ENCODE measurements around the gene YTHDC1.
"Not testable (repeated sequence)": the region's sequence is repeated elsewhere in the genome, so short reads cannot be mapped to it uniquely, and the experiment has no call there.

Gene YTHDC1

DNA sequence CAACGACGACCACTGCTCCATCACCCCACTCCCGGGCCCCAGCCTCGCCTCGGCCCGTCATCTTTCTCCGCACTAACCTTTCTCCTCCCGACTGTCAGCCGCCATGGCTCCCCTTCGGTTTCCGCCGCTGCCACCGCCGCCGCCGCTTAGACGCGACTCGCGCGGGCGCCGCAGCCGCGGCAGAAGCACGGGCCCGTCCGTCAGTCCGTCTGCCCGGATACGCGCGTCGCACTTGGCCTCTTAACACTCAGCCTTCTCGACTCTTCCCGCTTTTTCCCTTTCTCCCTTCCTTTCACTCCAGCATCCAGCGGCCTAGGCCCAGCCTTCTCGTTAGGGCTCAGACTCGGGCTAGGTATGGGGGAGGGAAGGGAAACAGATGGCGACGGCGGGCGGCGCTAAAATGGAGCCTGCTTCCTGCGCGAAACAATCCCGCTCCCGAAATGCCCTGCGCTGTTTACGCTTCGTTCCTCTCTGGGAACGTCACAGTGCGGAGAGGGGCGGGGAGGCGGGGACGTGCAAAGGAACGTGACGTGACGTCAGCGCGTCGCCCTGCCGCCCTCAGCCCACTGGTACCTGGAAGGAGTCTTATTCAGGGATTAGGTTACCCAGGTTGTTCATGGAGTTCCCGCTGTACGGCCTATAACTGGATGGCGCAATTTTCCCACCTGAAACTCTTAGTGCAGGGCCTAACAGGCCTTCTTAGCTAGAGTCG lies at the start of gene YTHDC1:
TSS of gene YTHDC1 (minus strand) at position 442 of the 712 bp plus-strand sequence. CDS start at position 105, 337 bp downstream.
- DNase-seq (ENCODE audit: low read depth) = peak; percentile 96

DNA sequence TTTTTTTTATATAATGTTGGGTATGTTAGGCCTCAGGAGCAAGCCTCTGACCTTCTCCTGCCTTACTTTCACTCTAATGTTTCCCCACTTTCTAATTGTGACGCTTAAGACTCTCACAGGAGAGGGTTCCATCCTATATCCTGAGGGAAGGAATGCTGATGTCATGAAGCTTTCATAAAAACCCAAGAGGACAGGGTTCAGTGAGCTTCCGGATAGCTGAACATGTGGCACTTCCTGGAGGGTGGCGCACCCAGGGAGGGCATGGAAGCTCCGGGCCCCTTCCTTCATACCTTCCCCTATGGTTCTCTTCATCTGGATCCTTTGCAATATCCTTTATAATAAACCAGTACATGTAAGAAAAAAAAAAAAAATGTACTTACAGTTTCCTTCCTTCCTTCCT lies 49.4 kb upstream of the YTHDC1 start:
- DNase-seq (ENCODE audit: low read depth) = no peak

DNA sequence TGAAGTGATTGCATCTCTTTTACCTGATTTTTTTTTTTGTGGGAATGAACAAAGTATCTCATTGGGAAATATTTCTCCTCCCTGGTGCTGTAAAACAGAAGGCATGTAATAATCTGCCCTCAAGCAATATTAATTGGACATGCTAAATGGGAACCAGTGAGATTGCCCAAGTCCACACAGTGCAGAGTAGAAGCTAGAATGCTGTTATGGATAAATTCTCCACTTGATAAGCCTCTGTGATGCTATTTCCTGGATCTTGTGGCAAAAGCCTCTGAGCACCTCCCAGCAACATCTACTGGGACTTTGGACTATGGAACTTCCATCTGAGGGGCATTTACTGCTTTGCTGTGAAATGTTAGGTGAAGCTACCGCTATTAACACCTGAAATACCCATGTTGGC lies 46.9 kb upstream of the YTHDC1 start:
- no peak for DNase-seq (ENCODE audit: low read depth)

DNA sequence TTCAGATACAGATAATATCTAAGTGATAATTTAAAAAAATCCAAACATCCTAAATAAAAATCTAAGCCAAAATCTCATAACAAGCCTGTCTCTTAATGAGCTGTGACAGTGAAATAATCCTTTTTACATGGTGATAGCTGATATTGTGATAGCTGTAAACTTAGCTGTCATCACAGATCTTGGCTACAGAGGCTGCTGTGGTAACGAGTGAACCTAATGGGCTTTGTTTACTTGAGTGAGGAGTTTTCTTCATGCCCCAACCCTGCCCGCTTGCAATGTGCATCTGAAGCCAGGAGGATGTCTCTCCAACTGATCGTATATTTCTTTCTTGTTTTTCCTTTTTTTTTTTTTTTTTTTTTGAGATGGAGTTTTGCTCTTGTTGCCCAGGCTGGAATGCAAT lies 41.5 kb upstream of the YTHDC1 start:
- DNase-seq (ENCODE audit: low read depth) = no peak

DNA sequence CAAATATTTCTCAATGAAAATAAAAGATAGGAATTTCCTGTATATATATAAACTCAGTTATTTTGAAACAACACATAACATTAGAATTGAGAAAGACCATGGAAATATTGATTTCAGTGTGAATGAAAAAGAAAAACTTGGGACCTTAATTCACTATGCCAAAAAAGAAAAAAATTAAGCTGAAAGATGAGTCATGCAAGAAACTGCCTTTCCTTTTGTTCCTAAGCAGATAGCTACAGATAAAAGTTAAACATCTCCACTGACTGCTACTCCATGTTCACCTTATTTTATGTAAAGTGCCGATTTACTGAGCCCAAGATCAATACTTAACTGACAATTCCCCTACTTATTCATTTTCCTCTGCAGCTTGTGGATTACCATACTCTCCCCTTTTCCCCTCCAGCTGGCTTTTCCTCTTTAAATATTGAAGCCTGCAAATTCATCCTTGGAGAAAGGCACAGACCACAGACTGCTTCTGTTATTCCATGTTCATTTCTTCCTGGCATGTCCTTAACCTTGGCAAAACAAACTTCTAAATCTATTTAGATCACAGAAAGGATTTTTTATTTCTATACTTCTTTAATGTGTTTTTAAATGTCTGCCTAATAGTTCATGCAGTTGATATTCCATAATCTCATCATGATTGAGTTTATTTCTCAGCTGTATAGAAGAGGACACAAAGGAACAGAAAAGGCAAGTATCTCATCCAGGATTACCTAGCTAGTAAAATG lies 40.5 kb upstream of the YTHDC1 start:
- no peak for DNase-seq (ENCODE audit: low read depth)

DNA sequence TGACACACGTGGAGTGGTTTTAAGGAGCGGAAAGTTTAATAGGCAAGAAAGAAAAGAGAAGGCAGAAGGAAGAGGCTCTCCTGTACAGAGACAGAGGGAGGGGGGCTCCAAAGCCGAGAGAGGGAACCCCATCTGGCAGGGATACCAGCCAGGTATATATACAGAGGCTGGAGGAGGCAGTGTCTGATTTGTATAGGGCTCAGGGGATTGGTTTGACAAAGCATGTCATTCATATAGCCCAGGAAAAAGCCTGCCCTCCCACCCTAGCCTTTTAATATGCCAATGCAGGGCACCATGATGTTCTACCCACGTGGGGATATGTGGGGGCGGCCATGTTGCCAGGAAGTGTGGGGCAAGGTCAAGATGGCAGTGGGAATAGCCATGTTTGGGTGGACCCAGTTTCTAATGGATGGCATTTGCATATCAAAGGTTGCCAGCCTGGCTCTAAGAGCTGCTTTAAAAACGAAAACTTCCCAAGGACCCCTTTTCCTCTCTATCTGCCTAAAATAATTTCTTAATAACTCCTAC lies 39.6 kb upstream of the YTHDC1 start:
- not testable (repeated sequence) for DNase-seq (ENCODE audit: low read depth)

DNA sequence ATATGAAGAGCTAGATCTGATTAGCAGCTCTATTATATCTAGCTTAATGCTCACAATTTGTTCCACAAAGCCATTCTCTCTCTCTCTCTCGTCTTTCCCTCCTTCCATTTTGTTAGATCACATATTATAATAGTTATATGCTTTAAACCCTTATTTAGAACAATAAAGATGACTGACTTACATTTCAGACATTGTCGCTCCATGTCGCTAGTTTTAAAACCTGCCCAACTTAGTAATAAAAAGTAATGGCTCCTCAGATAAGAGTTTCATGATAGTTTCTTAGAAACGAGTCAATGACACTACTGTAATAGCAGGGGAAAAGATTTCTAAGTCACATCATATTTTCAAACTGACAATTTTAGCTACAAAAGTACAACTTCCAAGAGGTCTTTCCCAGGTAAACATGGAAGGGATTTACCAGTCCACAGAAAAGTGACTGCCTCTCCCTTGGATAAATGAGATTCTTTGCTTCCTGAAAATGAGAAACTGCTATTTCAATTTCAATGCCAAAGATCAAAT lies 38.5 kb upstream of the YTHDC1 start:
- no peak for DNase-seq (ENCODE audit: low read depth)

DNA sequence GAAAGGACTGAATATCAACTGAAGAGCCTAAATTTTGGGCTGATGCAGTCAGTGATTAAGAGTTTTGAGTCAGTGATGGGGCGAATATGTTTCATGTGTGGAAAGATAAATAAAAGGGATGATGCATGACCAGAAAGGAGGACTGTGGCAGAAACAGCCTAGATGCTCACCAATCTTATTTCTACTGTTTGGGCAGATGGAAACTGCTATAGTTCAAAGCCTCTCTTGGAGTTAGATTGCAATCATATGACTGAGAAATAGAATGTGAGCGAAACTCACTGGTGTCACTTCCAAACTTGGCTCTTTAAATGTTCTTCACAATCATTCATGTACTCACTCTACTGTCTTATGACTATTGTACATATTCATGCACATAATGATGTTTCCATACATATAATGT lies 35.4 kb upstream of the YTHDC1 start:
- DNase-seq (ENCODE audit: low read depth) = no peak

DNA sequence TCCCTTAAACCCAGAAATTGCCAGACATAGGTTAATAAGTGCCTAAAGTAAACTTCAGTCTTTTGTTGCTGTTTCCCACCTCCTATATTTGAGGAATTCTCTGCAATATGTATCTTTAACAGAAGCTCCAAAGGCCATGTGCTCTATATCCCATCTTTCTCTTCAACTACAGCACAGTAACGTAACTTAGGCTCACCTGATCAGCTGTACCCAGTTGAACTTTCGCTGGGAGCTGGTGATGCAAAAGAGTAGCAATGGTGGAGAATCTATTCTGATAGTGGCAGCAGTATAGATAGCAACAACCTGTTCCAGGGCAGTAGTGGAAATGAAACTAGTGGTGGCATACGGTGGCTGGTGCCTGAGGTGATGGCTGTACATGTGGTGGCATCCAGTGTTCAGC lies 33.2 kb upstream of the YTHDC1 start:
- DNase-seq (ENCODE audit: low read depth) = no peak

DNA sequence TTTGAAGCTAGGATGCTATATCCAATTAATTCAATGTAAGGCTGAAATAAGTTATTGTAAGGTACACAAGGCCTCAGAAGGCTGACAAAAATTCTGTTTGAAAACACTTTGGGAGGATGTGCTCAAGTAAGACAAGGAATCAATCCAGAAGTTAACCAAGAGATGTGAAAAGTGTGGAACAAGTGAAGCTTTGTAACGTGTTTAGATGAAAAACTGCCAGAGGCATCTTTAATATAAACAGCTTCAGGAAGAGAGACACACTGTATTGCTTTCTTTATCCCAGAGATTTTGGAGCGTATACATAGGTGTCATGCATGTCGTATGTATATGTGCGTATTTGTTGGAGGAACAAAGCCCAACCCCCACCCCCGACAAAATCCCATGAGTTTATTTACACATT lies 28.3 kb upstream of the YTHDC1 start:
- no peak for DNase-seq (ENCODE audit: low read depth)

DNA sequence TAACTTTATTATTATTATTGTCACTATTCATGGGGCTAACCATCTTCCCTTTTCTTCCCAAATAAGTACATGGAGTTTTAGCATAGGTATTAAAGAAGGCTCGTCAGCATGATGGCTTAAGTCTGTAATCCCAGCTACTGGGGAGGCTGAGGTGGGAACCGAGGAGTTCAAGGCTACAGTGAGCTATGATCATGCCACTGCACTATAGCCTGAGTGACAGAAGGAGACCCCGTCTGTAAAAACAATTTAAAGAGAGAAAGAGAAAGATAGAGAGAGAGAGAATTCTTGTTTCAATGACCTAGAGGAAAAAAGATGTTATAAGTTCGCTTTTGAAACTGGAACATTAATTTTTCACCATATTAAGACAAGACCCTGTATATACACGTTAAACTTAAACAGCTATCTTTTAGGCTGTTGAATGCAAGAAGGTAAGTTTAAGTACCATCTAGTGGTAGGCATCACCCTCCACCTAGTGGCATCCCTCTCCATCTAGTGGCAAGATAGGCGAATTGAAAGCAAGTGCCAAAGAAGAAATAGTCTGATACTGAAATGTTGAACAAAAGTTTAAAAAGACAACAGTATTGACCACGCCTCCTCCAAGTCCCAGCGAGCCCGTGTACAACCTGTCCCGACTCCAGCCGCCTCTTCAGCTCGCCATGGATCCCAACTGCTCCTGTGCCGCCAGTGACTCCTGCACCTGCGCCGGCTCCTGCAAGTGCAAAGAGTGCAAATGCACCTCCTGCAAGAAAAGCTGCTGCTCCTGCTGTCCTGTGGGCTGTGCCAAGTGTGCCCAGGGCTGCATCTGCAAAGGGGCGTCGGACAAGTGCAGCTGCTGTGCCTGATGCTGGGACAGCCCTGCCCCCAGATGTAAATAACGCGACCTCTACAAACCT lies 26.0 kb upstream of the YTHDC1 start:
- peak; percentile 69 for DNase-seq (ENCODE audit: low read depth)

DNA sequence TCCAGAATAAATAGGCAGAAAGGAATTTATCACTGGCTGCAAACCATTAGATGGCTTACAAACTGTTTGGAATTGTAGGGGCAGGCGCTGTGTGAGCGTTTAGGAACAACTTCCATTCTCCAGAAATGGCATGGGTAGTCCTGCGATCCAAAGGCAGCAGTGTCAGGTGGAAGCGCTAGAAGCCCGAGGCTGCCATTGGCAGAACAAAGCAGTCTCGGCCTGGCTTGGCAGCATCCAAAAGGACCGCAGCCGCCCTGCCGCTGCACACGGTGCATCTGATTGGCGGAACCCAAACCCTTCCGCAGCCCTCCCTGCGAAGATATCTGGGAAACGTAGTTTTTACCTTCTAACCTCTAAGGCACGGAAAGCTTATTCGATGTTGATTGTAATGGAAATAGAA lies 23.6 kb upstream of the YTHDC1 start:
- peak; percentile 75 for DNase-seq (ENCODE audit: low read depth)

DNA sequence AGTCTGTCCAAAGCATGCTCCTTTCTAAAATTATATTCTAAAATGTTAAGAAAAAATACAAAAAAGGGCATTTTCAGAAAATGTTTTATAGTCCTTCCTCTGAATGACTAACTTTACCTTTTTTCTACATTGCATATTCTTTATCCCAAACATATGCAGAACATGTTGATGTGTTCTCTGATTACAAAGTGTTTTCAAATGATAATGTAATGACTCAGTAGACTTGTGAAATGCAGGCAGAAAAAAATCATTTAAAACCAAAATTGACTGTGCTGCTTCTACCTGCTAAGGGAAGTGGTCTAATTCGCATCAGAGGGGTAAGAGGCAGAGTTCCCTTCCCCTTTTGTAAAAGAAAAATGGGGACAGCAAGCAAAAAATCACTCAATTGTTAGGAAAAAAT lies 22.7 kb upstream of the YTHDC1 start:
- DNase-seq (ENCODE audit: low read depth) = peak; percentile 70

DNA sequence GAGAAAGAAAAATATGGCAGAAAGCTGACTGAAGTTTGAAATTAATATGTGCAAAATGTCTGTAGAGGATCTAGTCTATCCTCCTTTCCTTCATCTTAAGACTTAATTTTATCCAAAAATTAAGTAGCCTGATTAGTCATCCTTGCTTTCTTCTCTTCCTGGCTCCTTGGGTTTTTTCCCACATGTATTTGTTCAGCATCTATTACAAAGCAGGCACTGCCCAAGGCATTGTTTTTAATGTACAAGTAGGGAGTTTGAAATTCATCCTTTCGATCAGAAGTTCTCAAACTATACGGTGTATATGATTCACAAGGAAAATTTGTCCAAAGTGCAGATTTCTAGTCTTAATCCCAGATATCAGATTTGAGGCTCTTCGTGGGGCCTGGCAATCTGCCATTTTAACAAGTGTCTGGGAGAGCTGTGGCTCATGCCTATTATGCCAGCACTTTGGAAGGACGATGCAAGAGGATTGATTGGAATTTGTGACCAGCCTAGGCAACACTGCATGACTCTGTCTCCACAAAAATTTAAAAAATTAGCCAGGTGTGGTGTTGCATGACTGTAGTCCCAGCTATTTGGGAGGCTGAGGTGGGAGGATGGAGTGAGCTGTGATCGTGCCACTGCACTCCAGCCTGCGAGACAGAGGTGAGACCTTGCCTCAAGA lies 19.4 kb upstream of the YTHDC1 start:
- peak; percentile 56 for DNase-seq (ENCODE audit: low read depth)

DNA sequence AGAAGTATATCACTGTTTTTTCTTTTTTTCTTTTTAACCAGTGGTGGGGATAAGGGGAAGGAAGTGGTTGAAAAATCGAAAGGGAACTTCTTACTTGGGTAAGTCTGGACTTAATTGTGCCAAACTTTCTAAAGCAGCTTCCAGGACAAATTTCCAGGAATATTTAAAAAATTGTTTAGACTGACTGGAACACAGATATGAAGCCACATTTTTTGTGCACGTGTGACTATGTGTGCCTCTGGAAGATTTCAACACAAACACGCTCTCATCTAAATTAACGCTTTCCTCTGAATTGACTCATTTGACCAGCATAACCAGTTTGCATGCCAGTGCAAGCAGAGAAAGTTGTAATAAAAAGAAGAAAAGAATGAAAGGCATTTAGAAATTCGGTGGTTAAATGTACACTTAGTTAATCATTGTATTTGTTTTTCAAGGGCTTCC lies 18.8 kb upstream of the YTHDC1 start:
- DNase-seq (ENCODE audit: low read depth) = peak; percentile 89

DNA sequence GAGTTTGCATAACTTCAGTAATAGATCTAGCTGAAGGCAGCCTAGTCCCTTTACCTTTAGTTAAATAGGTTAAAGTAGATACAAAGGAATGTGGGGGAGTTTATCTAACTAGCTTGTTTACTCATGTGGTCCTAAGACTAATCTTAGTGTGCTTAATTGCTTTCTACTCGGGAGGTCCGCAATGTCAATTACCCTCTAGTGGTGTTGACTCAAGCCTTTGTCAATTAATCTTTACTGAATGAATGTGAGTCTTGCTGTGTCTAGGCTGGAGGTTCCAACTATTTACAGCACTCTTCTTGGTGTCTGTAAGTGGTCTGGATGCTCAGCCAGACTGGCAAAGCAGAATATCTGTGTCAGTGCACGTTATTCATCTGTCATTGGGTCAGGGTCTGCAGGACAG lies 17.9 kb upstream of the YTHDC1 start:
- no peak for DNase-seq (ENCODE audit: low read depth)

DNA sequence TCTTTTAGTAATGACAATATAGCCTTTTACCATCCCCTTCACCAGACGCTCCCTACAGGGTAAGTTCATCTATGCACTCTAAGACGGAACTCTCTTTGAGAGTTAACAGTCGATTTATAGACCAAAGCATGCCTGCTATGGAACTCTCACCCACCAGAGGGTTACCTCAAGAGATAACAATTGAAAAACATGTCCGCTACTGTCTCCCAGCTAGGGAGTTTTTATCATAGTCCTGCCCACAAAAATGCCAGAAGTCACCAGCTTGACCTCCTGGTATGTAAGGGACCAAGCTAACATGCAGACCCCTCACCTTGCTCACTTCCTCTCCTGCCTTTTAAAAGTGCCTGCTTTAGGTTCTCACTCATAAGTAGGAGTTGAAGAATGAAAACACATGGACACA lies 16.7 kb upstream of the YTHDC1 start:
- DNase-seq (ENCODE audit: low read depth) = peak; percentile 87

DNA sequence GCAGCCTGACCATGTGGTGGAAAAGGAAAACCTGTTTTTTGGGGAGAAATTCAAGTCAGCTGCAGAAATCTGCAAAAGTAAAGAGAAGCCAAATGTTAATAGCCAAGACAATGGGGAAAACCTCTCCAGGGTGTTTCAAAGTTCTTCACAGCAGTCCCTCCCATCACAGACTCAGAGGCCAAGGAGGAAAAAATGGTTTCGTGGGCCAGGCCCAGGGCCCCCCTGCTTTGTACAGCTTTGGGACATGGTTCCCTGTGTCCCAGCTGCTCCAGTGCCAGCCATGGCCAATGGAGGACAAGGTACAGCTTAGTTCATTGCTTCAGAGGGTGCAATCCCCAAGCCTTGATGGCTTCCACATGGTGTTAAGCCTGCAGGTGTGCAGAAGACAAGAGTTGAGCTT lies 15.2 kb upstream of the YTHDC1 start:
- no peak for DNase-seq (ENCODE audit: low read depth)

DNA sequence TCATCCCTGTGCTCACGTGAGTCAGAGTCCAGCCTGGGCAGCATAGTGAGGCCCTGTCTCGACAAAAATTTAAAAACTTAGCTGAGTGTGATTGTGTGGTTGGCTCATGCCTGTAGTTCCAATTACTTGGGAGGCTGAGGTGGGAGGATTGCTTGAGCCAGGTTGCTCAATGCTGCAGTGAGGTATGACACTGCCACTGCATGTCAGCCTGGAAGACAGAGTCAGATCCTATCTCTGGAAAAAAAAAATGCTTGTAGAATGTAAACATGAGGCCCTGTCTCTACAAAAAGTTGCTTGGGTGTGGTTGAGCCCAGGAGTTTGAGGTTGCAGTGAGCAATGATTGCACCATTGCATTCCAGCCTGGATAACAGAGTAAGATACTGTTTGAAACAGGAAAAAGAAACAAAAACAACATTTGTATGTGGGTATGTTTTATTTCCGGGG lies 11.3 kb upstream of the YTHDC1 start:
- peak; percentile 98 for DNase-seq (ENCODE audit: low read depth)

DNA sequence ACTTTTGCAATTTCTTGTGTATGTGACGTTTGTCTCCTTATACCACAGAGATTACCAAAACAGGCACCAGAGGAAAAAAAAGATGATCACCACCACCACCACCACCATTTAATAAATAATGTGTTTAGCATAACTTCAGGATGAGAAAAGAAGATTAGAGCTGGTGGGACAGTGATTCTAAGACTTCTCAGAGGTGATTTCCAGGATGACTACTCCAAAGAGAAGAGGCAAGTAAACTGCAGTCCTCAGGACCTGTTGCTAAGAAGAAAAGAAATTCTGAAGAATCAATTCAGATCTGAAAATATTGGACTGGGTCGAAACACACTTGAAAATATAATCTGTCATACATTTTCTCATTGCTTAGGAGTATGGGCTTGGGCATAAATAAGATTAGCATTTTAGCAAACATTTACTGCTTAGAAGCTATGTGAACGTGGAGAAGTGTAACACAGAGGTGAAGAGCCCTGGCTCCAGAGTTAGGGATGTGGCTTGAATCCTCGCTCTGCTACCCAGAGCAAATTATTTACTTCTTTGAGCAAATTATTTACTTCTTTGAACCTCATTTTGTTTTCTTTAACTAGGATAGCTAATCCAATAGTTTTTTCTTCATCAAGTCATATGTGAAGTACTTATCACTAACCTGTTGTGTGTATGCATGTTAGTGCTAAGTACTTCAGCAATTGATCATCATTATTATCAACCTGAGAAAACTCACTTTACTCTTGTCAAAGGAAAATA lies 10.5 kb upstream of the YTHDC1 start:
- no peak for DNase-seq (ENCODE audit: low read depth)

DNA sequence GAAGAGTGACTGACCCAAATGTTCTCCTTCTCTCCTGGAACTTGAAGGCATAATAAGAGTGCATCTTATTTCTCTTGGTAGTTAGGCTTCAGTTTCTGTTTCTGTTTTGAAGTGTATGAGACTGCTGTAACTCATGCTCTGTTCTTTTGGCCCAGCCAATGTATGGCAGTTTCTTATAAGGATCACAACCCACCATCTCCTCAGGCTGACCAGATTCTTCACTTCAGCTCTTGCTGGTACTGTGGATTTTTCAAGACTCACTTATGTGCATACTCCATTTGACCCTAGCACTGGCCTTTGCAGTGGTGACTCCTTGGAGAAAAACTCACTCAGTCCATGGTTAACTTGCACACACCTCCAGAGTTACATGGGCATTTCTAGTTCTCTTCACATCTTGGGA lies 9.6 kb upstream of the YTHDC1 start:
- DNase-seq (ENCODE audit: low read depth) = no peak

All from amniotic epithelial cell (primary cell).